Ovary (tissue), 9 donors: ENCODE results near the gene SEC16B. TPM values are rescaled to one million over a fixed set of nuclear protein-coding genes. Genes with fewer than 3 reads are reported as not detected.

Experiments used
- DNase-seq, 5 donors: peaks; one replicate each; pipeline ENCODE4 v3.0.0-alpha.2; 2019 to 2020
- H3K27ac ChIP-seq, 2 donors: fragments of 200-600 bp; one replicate each; pipeline versions ENCODE4 v1.5.1 to v1.8.0; 2019 to 2022
- H3K27me3 ChIP-seq: fragments of 200-600 bp; one replicate; pipeline ENCODE4 v1.8.0; 2022
- H3K36me3 ChIP-seq: fragments of 200-600 bp; sonication (generic); one replicate; pipeline ENCODE4 v1.5.1; 2019
- H3K4me1 ChIP-seq: one replicate; pipeline ENCODE4 v1.8.1; 2013; ENCODE audit warnings: mild to moderate bottlenecking, moderate library complexity; ENCODE audit not compliant: insufficient read depth
- H3K4me3 ChIP-seq: fragments of 200-600 bp; sonication (generic); one replicate; pipeline ENCODE4 v1.5.1; 2017
- H3K9me3 ChIP-seq, 2 donors: fragments of 200-600 bp in 1 of 2; sonication (generic) in 1 of 2; one replicate each; pipeline versions ENCODE4 v1.5.1 to v1.8.1; 2013 to 2019; ENCODE audit warnings: mild to moderate bottlenecking in 1 of 2, moderate library complexity in 1 of 2
- EP300 ChIP-seq: sonication (generic); formaldehyde crosslinking; IDR thresholded peaks from one replicate; pipeline ENCODE4 v1.6.1; 2017; ENCODE audit warnings: antibody characterized with exemption
- POLR2A ChIP-seq: fragments of 450-650 bp; IDR thresholded peaks from one replicate; pipeline ENCODE4 v1.6.1; 2017; ENCODE audit warnings: antibody characterized with exemption, mild to moderate bottlenecking, moderate library complexity
- WGBS, 3 donors: extraction: QIAGEN DNeasy Blood & Tissue Kit in 1 of 3; methylation state at CpG; one replicate each; pipeline versions ENCODE4 v1.1.5 to v1.1.7; 2013 to 2017; 5-methylcytosine and 5-hydroxymethylcytosine counted together
- intact Hi-C, 4 donors: fragments of 100-400 bp; cut with DNase I; formaldehyde crosslinking; loops; one replicate each; pipeline versions ENCODE4 v1.11.0 to v1.15.1; 2022 to 2023
- polyA plus RNA-seq, 2 donors: library from polyadenylated mRNA; stranded (reverse); fragments of 200-250 nt in 1 of 2; fragments of 350-450 nt in 1 of 2; fragmentation: Illumina TruSeq in 1 of 2; extraction: RNeasy Lipid Tissue Mini Kit (QIAGEN cat#74804) in 1 of 2; gene quantifications; one replicate each; pipeline ENCODE4 v1.2.3, GENCODE V29; 2013 to 2014
- small RNA-seq: library from RNA; depleted of rRNA; stranded (forward); fragments of <200 nt; gene quantifications from one replicate; pipeline ENCODE3, GENCODE V24; 2016
- total RNA-seq, 7 donors: library from RNA; depleted of rRNA in 2 of 7; stranded (reverse); fragments of >200 nt in 2 of 7; fragmentation: NEBNext Ultra II Directional in 3 of 7; extraction: Animal tissue kit (Norgen Biotek cat#: 25700) in 3 of 7; gene quantifications; one replicate each; pipeline versions ENCODE4 v1.1.0 to v1.2.4, GENCODE V29; 2016 to 2023
- TF ChIP-seq, protein P1 (sequence below), 3 donors: fragments of 450-650 bp in 2 of 3; fragments of 200-600 bp in 1 of 3; IDR thresholded peaks; one replicate each; pipeline versions ENCODE4 v1.5.1 to v1.8.0; 2016 to 2022; ENCODE audit warnings: antibody characterized with exemption in 3 of 3, mild to moderate bottlenecking in 1 of 3
- donor health status: DM: no; HTN: no; CAD: no; lungs with moderate emphysema.
- donor health status: DM: no; HTN: no; CAD: no.
- donor health status: Bipolar disorder and iron deficiency.
- donor health status: DM: yes; HTN: yes; CAD: no.
- donor health status: DM: no; HTN: no; CAD: no.
- donor health status: DM: yes; HTN: yes; CAD: no.

The SEC16B gene
- total and polyA plus RNA-seq, 9 donors: 1.6 to 5.1 (median 3.0) TPM

DNA sequence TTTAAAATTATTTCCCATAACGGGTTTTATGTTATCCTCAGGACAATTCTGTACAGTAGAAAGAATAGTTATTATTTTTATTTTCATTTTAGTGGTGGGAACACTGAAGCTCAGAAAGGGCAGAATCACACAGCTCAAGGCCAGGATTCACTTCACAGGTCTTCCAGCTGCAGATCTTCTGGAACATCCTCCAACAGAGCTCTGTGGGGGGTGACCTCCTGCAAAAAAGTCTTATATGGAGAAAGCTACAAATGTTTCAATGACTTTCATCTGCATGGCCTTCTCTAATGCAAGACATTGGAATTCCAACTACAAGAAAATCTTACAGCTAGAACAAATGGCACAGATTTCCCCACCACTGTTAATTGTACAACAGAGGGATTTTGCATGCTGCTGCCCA, 64.2 kb downstream of the SEC16B start:
- intact Hi-C loops: no loop called here
- DNase-seq: no peak

DNA sequence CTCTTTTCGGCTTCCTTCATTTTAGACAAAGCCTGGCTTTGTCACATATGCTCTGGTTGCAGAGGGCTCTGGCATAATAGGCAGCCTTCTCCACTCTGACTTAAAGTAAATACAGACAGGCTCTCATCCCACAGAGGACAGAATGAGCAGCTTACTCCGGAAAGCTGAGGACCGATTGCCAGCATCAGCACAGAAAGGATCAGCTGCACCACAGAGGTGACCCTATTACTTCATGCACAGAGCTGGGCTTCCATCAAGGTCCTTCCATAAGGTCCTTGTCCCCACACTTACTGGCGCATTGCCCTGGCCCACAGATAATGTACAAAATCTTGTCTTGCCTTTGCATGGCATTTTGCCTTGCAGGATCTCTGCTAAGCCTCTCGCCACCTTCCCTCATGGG, 67.6 kb downstream of the SEC16B start:
- no peak for TF ChIP-seq POLR2A
- TF ChIP-seq, protein P1, sequence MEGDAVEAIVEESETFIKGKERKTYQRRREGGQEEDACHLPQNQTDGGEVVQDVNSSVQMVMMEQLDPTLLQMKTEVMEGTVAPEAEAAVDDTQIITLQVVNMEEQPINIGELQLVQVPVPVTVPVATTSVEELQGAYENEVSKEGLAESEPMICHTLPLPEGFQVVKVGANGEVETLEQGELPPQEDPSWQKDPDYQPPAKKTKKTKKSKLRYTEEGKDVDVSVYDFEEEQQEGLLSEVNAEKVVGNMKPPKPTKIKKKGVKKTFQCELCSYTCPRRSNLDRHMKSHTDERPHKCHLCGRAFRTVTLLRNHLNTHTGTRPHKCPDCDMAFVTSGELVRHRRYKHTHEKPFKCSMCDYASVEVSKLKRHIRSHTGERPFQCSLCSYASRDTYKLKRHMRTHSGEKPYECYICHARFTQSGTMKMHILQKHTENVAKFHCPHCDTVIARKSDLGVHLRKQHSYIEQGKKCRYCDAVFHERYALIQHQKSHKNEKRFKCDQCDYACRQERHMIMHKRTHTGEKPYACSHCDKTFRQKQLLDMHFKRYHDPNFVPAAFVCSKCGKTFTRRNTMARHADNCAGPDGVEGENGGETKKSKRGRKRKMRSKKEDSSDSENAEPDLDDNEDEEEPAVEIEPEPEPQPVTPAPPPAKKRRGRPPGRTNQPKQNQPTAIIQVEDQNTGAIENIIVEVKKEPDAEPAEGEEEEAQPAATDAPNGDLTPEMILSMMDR (IDR thresholded peaks at IDR 0.05): no peak
- no peak for TF ChIP-seq EP300
- Histone ChIP-seq H3K27me3 (no peaks in the 10 kb centered on the region), H3K36me3 (no peaks in the 10 kb centered on the region), H3K4me3 (no peak overlapping the region), H3K4me1 (no peaks in the 10 kb centered on the region), H3K27ac (no peak overlapping the region), H3K9me3 (no peaks in the 10 kb centered on the region)
- WGBS, 3 donors: 81 to 93% (median 87%) methylated on average over 5 of the region's 5 CpGs
- intact Hi-C loops: no loop called here
- DNase-seq: no peak

More for the DNA sequence above, 64.2 kb downstream of the SEC16B start:
- Histone ChIP-seq H3K36me3 (no peaks in the 10 kb centered on the region), H3K4me3 (no peak overlapping the region), H3K27ac (no peak overlapping the region), H3K27me3 (no peaks in the 10 kb centered on the region), H3K9me3 (no peaks in the 10 kb centered on the region), H3K4me1 (no peaks in the 10 kb centered on the region)
- 12 to 25% (median 14%) methylated on average over 1 of the region's 1 CpG for whole genome bisulfite sequencing, 3 donors
- TF ChIP-seq, protein P1 (IDR thresholded peaks at IDR 0.05): no peak

GRCh38 chr1:177897998-177898654, 71.7 kb downstream of the SEC16B start:
- H3K4me3 ChIP-seq: no peak overlapping the region
- no peak for DNase-seq
- H3K4me1 ChIP-seq: no peaks in the 10 kb centered on the region
- H3K27me3 ChIP-seq: no peaks in the 10 kb centered on the region
- TF ChIP-seq, protein P1 (IDR thresholded peaks at IDR 0.05): no peak
- TF ChIP-seq POLR2A (no peak), EP300 (no peak)
- H3K27ac ChIP-seq: no peak overlapping the region
- intact Hi-C loops: no loop called here
- H3K9me3 ChIP-seq: no peaks in the 10 kb centered on the region
- no peaks in the 10 kb centered on the region for H3K36me3 ChIP-seq
- 72 to 76% (median 75%) methylated on average over 11 of the region's 11 CpGs for WGBS, 3 donors

GRCh38 chr1:177897281-177897997, 72.4 kb downstream of the SEC16B start:
- Histone ChIP-seq H3K27ac (no peak overlapping the region), H3K27me3 (no peaks in the 10 kb centered on the region), H3K9me3 (no peaks in the 10 kb centered on the region), H3K36me3 (no peaks in the 10 kb centered on the region), H3K4me3 (no peak overlapping the region), H3K4me1 (no peaks in the 10 kb centered on the region)
- intact Hi-C loops: no loop called here
- 70 to 79% (median 79%) methylated on average over 10 of the region's 10 CpGs for WGBS, 3 donors
- no peak for DNase-seq
- TF ChIP-seq EP300: no peak
- no peak for TF ChIP-seq POLR2A
- TF ChIP-seq, protein P1 (IDR thresholded peaks at IDR 0.05): no peak

Small RNAs within 50 kb of the gene (small RNA-seq; reads per million reads assigned to genes)
- gene AL359075.1: not detected

Other genes with a start within 250 kb of the SEC16B start
- gene RASAL2, start 124.0 kb upstream of the SEC16B start, total RNA-seq: 10 to 100 TPM in 5 of 7 donors, 1 to 10 TPM in 2; 7.5 to 20.5 (median 11.5) TPM
- gene RASAL2, start 124.0 kb upstream of the SEC16B start, polyA plus RNA-seq: 10 to 100 TPM in 1 of 2 donors, 1 to 10 TPM in 1; 4.2 to 15.5 TPM